NCI-H2227 (cell line): ENCODE measurements around the gene SDR42E2.
"Not testable (repeated sequence)": the region's sequence is repeated elsewhere in the genome, so short reads cannot be mapped to it uniquely, and the experiment has no call there.

Experiments
- DNase-seq: peaks from one replicate; lab custom pipeline; 2025; ENCODE audit not compliant: unreplicated experiment; lab: John Stamatoyannopoulos, UW

SDR42E2 gene

DNA sequence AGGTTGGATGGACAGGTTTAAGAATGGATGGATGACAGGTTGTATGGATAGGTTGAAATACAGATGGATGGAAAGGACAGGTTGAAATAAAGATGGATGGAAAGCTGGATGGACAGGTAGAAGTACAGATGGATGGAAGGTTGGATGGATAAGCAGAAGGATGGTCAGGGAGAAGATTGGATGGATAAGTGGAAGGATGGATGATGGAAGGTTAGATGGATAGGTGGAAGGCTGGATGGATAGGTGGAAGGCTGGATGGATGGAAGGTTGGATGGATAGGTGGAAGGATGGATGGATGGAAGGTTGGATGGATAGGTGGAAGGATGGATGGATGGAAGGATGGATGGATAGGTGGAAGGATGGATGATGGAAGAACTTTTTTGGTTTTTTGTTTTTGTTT, 905 bp upstream of the SDR42E2 start:
- no peak for DNase-seq

DNA sequence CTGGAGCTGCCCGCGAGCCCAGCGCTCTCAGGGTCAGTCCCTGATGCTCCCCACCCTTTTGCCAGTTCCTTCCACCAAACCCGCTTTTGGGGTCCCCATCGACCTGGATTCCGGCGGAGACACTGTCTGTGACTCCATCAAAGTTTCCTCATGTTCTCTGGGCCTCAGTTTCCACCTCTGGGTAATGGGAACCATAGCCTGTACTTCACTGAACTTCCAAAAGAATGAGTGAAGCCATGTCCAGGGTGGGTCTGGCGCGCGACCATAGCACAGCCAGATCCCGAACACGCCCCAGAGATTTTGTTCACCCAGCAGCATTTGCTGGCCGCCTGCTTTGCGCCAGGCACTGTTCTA, 327 bp downstream of the SDR42E2 start:
- no peak for DNase-seq

DNA sequence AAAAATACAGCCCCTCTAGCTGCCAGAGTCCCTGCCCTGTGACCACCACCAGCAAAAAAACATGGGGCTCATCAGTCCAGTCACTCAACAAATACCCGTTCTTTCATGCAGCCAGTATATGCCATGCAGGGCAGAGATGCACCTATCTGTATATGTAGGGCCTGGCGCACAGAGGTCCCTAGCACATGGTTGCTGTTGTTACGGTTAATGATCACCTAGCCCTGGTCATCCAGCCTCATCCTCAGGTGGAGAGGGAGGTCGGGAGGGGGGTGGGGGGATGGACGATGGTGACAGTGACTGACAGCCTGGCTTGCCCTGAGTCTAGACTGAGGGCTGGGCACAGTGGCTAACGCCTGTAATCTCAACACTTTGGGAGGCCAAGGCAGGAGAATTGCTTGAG, 1.5 kb downstream of the SDR42E2 start:
- DNase-seq: no peak

DNA sequence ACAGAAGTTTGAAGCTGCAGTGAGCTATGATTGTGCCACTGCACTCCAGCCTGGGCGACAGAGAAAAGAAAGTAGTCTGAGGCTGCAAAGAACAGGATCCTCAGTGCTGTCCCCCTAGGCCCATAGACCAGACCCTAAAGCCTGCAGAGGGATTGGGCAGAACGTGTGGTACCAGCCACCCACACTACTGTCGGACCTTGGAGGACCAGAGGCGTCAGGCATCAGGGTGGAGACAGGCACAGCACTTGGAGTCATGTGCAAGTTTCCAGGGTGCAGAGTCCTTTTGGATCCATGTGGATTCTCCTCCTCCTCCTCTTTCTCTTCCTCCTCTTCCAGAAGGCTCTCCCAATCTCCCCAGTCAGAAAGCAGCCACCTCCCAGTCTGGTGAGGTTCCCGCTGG, 2.2 kb downstream of the SDR42E2 start:
- DNase-seq: no peak

DNA sequence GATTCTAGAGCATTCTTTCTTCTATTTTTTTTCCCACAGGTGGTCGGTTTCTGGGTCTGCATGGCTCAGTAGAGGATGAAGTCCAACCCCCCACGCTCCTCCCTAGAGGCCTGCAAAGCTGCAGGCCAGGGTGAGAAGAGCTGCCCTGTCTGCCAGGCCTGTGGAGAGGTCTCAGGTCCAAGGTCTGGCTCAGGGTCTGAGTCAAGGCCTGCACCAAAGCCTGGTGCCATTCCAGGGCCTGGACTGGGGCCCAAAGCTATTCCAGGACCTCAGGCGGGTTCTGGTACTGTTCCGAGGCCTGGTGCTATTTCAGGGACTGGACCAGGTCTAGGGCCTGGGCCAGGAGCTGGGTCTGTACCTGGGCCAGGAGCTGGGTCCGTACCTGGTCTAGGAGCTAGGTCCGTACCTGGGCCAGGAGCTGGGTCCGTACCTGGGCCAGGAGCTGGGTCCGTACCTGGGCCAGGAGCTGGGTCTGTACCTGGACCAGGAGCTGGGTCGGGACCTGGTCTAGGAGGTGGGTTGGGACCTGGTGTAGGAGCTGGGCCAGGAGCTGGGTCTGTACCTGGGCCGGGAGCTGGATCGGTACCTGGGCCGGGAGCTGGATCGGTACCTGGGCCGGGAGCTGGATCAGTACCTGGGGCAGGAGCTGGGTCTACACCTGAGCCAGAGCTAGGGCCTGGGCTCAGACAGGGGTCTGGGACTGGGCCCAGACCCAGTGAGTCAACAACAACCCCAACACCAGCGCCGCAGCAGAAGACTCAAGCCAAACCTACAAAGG, 3.4 kb downstream of the SDR42E2 start:
- DNase-seq: no peak

DNA sequence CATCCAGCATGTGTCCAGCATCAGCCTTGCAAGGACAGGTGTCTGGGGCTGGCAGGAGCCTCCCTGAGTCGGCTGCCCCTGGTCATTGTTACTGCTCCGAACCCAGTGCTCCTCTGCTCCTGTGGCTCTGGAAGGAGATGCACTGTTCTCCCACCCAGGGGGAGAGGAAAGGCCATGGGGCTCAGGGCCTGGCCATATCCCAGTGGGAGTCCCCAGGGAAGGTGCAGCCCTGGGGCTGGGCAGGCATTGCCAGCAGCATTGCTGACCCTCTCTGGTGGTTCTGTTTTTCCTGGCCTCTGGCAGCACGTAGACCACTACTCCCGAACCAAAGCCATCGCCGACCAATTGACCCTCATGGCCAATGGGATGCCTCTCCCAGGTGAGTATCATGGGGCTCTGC, 9.6 kb downstream of the SDR42E2 start:
- no peak for DNase-seq

DNA sequence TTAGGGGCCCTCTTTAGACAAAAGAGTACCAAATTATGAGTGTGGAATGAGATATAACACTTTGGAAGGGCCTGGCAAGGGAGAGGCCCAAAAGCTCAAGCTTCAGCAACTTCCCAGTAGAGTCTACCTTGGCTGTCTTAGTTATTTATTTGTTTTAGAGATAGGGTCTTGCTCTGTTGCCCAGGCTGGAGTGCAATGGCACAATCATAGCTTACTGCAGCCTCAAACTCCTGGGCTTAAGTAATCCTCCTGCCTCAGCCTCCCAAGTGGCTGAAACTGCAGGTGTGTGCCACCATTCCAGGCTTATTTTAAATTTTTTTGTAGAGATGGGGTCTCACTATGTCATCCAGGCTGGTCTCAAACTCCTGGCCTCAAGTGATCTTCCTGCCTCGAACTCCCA, 10.3 kb downstream of the SDR42E2 start:
- not testable (repeated sequence) for DNase-seq

DNA sequence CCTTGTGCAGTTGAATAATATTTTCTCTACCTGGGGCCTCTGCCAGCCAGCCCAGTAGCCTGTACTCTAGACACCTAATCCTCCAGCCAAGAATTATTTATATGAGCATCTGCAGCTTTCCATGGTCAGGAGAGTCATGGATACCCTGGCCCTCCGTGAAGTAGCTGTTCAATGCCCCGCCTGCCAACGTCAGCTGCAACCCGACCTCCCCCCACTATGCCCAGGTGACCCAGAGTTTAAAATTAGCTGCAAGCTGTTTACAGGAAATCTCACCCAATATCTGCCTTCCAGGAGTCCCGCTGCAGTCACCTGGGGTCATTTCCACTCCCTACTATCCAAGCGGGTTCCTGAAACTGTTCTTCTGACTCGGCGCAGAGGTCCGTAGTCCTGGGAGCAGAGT, 12.3 kb downstream of the SDR42E2 start:
- no peak for DNase-seq

DNA sequence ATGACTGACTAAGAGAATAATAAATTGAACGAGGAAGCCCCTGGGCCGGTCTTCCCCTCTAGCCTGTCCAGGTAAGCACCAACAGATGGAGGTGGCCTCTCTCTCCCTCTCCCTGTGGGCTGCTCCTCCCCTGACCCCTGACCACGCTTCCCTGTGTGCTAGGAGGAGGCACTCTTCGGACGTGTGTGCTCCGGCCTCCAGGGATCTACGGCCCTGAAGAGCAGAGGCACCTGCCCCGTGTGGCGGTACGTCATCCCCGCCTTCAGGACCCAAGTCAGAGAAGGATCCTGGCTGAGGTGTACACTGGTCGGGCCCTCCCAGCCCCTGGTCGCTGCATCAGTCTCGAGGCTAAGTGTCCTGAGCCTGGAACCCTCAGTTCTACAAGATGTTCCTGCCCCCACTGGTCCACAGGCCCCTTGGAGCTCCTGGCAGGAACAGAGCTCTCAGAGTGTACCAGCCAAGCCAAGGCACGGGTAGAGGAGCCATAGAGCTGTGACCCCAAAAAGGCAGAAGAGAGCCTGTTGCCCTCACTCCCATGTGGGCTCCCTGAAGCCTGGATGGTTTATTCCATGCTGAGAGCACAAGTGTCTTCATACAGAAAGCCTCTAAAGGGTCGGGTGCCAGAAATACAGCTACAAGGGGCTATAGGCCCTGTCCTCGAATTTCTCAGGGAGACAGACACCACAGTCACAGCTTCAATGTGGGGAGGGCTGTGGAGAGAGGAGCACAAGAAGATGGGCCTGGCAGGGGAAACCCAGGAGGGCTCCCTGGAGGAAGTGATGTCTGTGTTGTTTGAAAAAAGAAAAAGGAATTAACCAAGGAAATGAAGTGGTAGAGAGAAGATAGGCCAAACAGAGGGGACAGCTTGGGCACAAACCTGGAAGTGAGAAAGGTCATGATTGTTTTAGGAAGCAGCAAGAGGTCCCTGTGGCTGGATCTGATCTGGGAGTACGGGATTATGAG, 15.9 kb downstream of the SDR42E2 start:
- no peak for DNase-seq

DNA sequence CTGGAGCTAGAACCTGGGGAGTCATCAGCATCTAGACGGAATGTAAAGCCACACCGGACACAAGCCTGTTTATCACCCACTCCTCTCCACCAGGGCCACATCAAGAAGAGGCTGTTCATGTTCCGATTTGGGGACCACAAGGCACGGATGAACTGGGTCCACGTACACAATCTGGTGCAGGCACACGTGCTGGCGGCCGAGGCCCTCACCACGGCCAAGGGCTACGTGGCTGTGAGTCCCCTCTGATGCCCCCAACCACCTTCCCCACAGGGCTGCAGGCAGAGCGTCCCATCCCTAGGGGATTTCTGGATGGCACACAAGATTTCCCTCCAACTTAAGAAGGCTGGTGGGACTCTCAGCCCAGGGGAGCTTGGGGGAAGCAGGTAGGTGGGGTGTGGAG, 19.1 kb downstream of the SDR42E2 start:
- no peak for DNase-seq

DNA sequence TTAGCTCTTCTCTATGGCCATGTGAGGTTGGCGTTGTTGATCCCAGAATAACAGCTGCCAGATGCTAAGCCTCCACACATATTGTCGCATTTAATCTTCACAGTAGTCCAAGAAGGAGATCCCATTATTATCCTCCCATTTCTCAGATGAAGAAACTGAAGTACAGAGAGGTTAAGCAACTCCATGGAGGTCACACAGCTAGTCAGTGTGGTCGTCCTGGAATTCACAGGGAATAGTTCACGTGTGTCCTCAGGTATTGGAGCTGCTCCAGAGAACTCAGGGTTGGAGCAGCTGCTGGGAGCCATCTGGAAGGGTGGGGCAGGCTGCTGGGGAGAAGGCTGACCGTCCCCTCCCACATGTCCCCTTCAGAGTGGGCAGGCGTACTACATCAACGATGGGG, 19.5 kb downstream of the SDR42E2 start:
- no peak for DNase-seq

DNA sequence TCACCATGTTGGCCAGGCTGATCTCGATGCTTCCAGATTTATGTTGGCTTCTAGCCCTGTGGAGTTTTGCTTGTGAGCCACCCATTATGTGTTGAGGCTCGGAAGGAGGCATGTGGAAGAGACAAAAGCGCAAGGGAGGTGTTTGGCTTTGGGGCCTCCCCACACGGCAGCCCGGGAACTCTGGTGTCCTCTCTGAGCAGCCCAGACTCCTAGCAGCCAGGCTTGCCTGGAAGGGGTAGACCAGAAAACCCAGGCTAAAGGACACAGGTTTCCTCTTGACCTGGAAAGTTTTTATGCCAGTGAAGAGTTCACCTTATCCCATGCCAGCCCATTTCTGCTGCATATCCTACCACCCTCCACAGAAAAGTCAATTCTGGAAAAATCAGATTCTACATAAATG, 21.0 kb downstream of the SDR42E2 start:
- no peak for DNase-seq

DNA sequence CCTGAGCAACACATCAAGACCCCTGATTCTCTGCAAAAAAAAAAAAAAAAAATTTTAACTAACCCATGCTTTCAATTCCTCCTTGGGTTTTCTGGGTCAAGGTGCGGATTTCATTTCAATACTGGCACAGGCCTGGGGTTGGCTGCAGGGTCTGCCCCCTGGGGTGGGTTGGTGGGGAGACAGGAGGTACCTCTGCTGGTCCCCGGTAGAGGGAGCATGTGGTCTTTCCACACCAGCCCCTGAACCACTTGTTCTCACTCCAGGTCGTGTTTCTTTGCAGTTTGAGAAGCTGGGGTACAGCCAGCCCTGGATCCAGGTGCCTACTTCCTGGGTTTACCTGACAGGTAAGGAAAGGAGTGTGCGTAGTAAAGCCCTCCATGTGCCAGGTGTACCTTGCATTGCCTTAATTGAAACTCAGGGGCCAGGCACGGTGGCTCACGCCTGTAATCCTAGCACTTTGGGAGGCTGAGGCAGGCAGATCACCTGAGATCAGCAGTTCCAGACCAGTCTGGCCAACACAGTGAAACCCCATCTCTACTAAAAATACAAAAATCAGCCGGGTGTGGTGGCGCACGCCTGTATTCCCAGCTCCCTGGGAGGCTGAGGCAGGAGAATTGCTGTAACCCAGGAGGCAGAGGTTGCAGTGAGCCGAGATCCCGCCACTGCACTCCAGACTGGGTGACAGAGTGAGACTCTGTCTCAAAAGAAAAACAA, 21.8 kb downstream of the SDR42E2 start:
- DNase-seq: peak; percentile 22

DNA sequence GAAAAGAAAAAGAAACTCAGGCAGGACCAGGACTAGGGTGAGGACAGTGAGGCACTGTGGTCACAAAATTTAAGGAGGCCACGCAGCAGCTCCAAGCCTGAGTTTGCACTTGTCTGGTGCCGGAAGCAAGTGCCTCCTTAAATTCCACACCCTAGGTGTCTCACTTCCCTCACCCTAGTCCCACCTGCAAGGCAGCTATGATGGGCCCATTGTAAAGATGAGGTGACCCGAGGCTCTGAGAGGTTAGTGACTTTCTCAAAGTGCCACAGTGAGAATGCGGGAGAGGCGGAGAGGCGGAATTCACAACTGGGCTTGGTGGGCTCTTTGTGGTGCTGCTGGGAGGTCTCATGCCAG, 22.3 kb downstream of the SDR42E2 start:
- no peak for DNase-seq

DNA sequence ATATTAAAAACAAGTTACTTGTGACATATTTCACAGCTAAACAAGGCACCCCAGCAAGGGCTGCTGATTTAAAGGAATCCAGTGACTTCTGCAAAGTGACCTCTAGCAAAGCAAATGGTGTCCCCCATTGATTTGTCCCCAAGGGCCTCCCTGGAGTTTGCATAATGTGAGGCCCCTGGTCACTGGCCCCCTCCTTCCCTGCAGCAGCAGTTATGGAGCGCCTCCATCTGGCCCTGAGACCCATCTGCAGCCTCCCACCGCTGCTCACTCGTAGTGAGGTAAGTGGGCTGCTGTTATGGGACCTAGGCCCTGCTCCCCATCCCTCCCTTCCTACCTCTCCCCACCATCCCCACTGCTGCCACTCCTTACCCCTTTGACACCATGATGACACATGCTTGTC, 24.2 kb downstream of the SDR42E2 start:
- DNase-seq: peak; percentile 16

DNA sequence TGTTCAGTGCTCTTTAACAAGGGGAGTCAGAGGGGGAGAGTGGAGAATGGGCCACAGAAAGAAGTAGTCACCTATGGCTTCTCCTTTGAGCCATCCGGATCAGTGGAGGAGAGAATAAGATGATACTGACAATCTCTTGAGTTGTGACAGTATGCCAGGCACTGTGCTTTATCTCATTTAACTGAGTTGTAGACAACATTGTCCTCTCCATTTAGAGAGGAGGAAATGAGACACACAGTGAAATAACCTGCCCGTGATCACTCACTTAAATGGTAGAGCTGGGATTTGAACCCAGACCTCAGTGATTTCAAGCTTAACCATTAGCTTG, 25.9 kb downstream of the SDR42E2 start:
- DNase-seq: no peak

DNA sequence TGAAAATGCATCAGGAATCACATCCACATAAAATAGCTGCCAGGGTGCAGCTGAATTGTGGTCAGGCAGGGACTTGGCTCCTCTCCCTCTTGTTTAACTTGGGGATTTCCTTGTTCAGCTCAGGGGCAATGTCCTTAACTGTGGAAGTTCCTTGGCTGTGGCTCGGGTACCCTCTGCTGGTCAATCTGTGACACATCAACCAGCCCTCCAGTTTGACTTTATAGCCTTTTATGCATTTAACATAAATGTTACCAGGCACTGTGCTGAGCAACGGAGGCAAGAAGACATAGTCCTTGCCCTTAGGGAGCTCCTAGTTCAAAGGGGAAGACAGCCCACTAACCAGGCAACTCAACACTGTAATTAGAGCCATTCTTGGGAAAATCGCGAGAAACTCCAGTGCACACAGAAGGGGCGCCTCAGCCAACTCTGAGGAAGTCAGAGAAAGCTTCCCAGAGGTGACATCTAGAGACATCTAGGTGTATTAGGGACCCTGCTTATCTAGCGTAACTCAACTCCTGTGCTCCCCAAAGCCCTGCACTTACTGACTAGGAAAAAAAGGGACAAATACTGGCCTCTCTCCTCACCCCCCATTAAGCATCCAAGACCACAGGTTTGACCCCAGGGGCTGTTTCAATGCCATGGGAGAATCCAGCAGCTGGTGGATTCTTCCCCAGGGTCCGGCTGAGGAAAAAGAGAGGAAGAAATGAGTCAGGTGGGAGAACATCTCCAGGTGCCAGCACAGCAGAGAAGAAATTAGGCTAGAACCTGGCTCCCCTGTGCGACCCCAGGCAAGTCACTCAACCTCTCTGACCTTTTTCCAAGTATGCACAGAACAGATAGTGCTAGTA, 26.5 kb downstream of the SDR42E2 start:
- peak; percentile 74 for DNase-seq

DNA sequence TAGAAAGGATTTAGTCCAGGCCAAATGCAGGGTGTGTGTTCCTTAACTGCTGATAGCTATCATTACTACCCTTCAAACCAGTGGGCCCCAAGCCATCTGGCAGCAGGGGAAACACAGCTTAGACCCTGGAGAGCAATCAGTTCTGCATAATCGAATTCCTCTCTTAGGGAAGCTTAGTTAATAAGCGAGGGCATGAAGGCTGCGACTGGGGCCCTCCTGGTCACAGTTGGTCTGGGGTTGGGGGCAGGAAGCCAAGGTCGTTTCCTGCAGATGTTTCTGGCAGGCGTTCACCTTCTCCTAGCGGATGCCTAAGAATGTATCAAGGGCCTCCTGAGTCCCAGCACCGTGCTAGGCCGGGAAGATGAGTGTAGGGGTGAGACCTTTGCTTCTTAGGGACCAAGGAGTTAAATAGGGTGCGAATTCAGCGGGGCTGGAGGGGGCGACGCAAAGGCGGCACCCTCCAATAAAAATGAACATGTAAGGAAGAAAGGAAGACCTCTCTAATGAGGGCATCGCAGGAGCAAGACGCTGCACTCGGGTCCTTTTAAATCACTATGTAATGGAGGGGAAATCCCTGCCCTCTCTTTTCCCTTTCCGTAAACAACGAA, 27.3 kb downstream of the SDR42E2 start:
- peak; percentile 49 for DNase-seq

DNA sequence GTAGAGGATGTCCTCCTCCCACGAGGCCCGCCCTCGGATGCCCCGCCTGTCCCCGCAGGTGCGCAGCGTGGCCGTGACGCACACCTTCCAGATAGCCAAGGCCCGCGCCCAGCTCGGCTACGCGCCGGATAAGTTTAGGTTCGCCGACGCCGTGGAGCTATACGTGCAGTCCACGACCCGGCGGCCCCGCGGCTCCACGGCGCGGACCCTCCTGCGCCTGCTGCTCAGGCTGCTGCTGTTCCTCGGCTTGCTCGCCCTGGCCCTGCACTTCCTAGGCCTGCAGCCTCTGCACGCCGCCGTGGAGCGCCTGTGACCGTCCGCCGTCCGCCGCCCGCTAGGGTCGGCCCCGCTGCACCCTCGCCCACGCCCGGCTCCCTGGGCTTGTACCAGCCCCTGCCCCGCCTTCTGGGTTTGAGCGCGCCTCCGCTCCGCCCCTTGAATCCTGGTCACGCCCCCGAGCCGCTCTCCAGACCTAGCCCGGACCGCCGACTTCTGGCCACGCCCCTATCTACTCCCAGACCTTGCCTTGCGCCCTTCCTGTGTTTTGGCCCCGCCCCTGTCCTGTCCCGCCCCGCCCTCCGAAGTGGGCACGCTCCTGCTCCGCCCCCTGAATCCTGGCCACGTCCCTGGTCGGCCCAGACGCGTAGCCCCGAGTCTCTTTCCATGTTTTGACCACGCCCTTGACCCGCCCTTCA, 27.9 kb downstream of the SDR42E2 start:
- DNase-seq: peak; percentile 100
